ENCODE data around the gene DENND1A.
"Not testable (repeated sequence)": the region's sequence is repeated elsewhere in the genome, so short reads cannot be mapped to it uniquely, and the experiment has no call there.

Gene DENND1A

DNA sequence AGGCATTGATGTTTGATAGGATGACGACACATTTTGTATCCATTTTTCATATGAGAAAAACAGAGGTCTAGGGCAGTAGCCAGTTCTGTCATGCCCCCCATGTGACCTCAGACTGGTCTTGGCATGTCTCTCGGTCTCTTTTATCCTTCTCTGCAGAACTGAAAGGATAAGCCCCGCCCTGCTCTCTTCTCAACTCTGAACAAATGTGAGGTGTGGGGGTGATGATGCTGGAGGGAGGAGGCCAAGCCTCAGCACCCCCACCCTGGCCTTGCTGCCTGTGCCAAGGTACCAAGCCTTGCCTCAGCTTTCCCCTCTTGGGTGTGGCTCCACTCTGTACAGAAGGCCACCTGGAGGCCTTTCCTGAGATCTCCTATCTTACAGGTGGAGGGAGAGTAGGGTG, 593.5 kb downstream of the DENND1A start:
- DNase-seq (ENCODE audit: low read depth) = no peak

- no peak for DNase-seq (ENCODE audit: low read depth)
Measured at GRCh38 chr9:123335986-123336329, 594.0 kb downstream of the DENND1A start.

DNA sequence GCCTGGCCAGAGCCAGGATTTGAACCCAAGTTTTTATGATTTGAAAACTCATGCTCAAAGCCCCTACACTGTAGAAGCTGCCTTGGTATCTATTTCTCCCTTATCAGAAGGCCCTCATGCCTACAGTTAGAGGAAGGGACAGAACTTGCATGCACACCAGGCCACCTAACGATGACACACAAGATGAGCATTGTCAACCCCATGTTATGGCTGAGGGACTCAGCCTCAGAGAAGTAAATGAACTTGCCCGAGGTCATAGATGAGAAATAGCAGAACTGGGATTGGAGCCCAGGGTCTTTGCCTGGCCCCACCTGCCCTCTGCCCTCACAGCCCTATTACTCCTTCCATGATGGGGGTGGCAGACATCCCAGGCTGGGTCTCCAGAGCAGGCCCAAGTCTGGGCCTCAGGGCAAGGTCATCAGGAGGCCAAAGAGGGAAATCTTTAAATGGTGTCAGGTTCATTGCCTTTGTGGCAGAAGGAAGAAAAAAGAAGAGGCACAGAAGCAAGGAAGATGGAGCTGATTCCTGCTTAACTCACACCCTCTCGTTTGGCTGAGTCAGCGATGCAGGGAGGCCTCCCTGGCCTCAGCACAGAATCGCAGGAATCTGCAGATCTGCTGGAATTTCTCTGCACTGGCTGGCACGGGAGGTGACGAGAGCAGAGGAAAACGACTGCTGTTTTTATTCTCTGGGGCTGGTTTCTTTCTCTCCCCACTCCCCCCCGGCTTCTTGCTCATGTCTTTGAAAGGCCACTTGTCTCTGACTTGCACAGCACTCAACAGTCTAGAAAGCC, 594.5 kb downstream of the DENND1A start:
- DNase-seq (ENCODE audit: low read depth) = no peak

DNA sequence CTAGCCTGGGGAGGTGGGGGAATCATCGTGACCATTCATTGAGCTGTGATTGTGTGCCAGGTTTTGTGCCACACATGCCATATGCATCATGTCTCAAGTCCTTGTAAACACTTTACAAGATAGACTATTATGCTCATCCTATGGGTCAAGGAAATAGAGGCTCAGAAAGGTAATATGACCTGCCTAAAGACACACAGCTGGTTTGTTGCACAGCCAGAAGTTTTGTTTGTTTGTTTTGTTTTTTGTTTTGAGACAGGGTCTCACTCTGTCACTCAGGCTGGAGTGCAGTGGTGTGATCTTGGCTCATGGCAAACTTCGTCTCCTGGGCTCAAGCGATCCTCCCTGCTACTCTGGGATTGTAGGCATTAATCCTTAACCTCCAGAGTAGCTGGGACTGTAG, 595.3 kb downstream of the DENND1A start:
- no peak for DNase-seq (ENCODE audit: low read depth)

- not testable (repeated sequence) for DNase-seq (ENCODE audit: low read depth)
Measured at GRCh38 chr9:123333058-123333669, 596.8 kb downstream of the DENND1A start.

DNA sequence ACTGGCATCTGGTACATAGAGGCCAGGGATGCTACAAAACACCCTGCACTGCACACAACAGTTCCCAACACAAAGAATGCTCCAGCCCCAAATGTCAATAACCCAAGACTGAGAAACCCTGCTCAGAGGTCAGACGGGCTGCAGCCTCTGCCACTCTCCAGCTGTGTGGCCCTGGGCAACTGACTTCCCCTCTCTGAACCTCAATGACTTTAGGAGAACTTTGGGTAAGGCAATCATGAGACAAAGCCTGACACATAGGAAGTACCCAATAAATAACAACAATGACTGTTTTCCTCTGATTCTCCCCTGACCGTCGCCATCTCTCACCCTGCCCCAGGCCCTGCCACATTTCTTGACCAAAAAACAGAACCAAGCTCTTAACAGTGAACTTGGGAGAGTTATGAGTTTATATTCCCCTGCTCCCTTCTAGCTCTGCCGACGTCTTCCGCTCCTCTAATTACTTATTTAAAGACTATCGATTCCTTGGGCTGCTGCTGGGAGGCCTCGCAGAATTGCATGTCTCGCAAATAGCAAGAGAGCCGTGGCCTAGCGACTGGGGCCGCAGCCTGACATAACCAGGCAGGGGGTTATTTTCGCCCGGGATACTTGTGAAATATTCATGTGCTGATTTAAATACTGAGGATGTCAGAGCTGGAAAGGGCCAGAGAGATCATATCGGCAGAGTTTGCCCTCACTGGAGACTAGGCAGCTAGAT, 598.4 kb downstream of the DENND1A start:
- DNase-seq (ENCODE audit: low read depth) = no peak

All from fibroblast of the conjunctiva (primary cell).